ENCODE data around the gene MIOS. TPM values are rescaled to one million over a fixed set of nuclear protein-coding genes. Genes with fewer than 3 reads are reported as not detected.

Gene MIOS
- total and polyA plus RNA-seq, 4 donors, result 7.4 to 35.6 (median 12.2) TPM

- DNase-seq (ENCODE audit: low spot score), result no peak
- Histone ChIP-seq H3K4me3 (ENCODE audit: low read depth in 1 of 3, low read length in 3 of 3) (no peak overlapping the region), H3K27me3 (ENCODE audit: control insufficient read depth in 4 of 4, insufficient read depth in 4 of 4, low read length in 3 of 4) (no peaks in the 10 kb centered on the region), H3K36me3 (ENCODE audit: control insufficient read depth in 4 of 4, insufficient read depth in 3 of 4, low read depth in 1 of 4, low read length in 3 of 4) (no peaks in the 10 kb centered on the region), H3K9ac (ENCODE audit: low read depth in 1 of 2, low read length in 2 of 2) (no peak overlapping the region), H3K9me3 (ENCODE audit: control insufficient read depth in 4 of 4, low read length in 3 of 4) (no peaks in the 10 kb centered on the region), H3K27ac (ENCODE audit: low read depth in 1 of 2, low read length in 2 of 2) (no peak overlapping the region), H3K4me1 (ENCODE audit: control insufficient read depth in 4 of 4, insufficient read depth in 4 of 4, low read length in 3 of 4) (peaks cover 7 to 36% (median 7%) of the 10 kb centered on the region in 4 donors)
- no peak for TF ChIP-seq RXRA (IDR thresholded peaks at IDR 0.05)
- no peak for TF ChIP-seq ZBTB33 (IDR thresholded peaks at IDR 0.05)
- no peak for TF ChIP-seq ATF3 (IDR thresholded peaks at IDR 0.05)
- no peak for TF ChIP-seq FOXA2 (IDR thresholded peaks at IDR 0.05)
- TF ChIP-seq YY1 (IDR thresholded peaks at IDR 0.05), result no peak
- no peak for TF ChIP-seq HNF4A (conservative IDR thresholded peaks at IDR 0.05)
- no peak for TF ChIP-seq CTCF (IDR thresholded peaks at IDR 0.05; ENCODE audit: low read depth, low read length, missing input control)
- no peak for TF ChIP-seq REST (IDR thresholded peaks at IDR 0.05)
- TF ChIP-seq TAF1 (conservative IDR thresholded peaks at IDR 0.05), result no peak
- 65% methylated on average over 2 of the region's 2 CpGs for WGBS
Observed at GRCh38 chr7:7552199-7552598, 14.5 kb upstream of the MIOS start.

- WGBS, result 94% methylated on average over 1 of the region's 1 CpG
Observed at GRCh38 chr7:7553386-7553785, 13.3 kb upstream of the MIOS start.

More at GRCh38 chr7:7553386-7553785, 13.3 kb upstream of the MIOS start:
- Histone ChIP-seq H3K27ac (ENCODE audit: low read depth in 1 of 2, low read length in 2 of 2) (no peak overlapping the region), H3K4me3 (ENCODE audit: low read depth in 1 of 3, low read length in 3 of 3) (no peak overlapping the region), H3K4me1 (ENCODE audit: control insufficient read depth in 4 of 4, insufficient read depth in 4 of 4, low read length in 3 of 4) (peaks cover 6 to 35% (median 7%) of the 10 kb centered on the region in 4 donors), H3K36me3 (ENCODE audit: control insufficient read depth in 4 of 4, insufficient read depth in 3 of 4, low read depth in 1 of 4, low read length in 3 of 4) (no peaks in the 10 kb centered on the region), H3K9ac (ENCODE audit: low read depth in 1 of 2, low read length in 2 of 2) (no peak overlapping the region), H3K27me3 (ENCODE audit: control insufficient read depth in 4 of 4, insufficient read depth in 4 of 4, low read length in 3 of 4) (no peaks in the 10 kb centered on the region), H3K9me3 (ENCODE audit: control insufficient read depth in 4 of 4, low read length in 3 of 4) (no peaks in the 10 kb centered on the region)
- no peak for TF ChIP-seq FOXA2 (IDR thresholded peaks at IDR 0.05)
- TF ChIP-seq RXRA (IDR thresholded peaks at IDR 0.05), result no peak
- TF ChIP-seq EGR1 (IDR thresholded peaks at IDR 0.05; ENCODE audit: low read depth in 2 of 2), result no peak
- TF ChIP-seq JUND (IDR thresholded peaks at IDR 0.05), result no peak
- no peak for TF ChIP-seq YY1 (IDR thresholded peaks at IDR 0.05)
- TF ChIP-seq RAD21 (IDR thresholded peaks at IDR 0.05), result no peak
- no peak for TF ChIP-seq TAF1 (conservative IDR thresholded peaks at IDR 0.05)
- TF ChIP-seq NR2F2 (IDR thresholded peaks at IDR 0.05), result no peak
- TF ChIP-seq GABPA (IDR thresholded peaks at IDR 0.05 in 1 of 2, conservative IDR thresholded peaks at IDR 0.05 in 1 of 2), result no peak
- no peak for TF ChIP-seq MAX (IDR thresholded peaks at IDR 0.05)
- no peak for TF ChIP-seq SP1 (IDR thresholded peaks at IDR 0.05)
- no peak for DNase-seq (ENCODE audit: low spot score)
